ENCODE results near the gene PARD6G. TPM values are rescaled to one million over a fixed set of nuclear protein-coding genes. Genes with fewer than 3 reads are reported as not detected.

The PARD6G gene
- total RNA-seq, 1 donor from 2014 or later: 21.8 TPM

DNA sequence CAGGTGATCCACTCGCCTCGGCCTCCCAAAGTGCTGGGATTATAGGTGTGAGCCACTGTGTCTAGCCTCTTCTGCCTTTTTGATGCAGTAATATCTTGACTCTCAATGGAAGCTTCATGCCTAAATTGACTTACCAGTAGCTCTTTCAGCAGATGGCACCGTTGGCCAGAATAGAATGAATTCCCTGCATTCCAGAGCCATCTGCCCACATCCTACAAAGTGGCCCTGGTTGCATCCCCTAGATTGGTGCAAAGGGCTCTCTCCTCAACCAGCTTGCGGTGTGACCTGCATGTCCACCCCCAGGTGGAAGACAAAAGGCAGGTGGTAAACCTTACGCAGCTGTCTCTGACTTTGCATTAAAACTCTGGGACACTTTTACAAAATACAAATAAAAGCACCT lies 4.4 kb upstream of the PARD6G start:
- Histone ChIP-seq H3K27ac (no peak overlapping the region), H3K36me3 (no peaks in the 10 kb centered on the region), H3K9ac (no peak overlapping the region), H3K9me3 (ENCODE audit: low read depth) (no peaks in the 10 kb centered on the region), H3F3A (ENCODE audit: low read depth) (peaks cover 7% of the 10 kb centered on the region), H3K79me2 (ENCODE audit: low read depth) (no peaks in the 10 kb centered on the region), H3K27me3 (peaks cover 16% of the 10 kb centered on the region), H4K20me1 (ENCODE audit: low read depth) (no peaks in the 10 kb centered on the region), H2AFZ (replicated peaks) (no peak overlapping the region), H3K4me1 (no peaks in the 10 kb centered on the region), H3K4me3 (no peak overlapping the region), H3K4me2 (no peak overlapping the region)
- Mint-ChIP-seq H3K27me3 (ENCODE audit: insufficient read depth, low read depth) (no peaks in the 10 kb centered on the region), H3K27ac (no peak overlapping the region), H3K9me3 (peaks cover 17% of the 10 kb centered on the region), H3K4me1 (peaks cover 3% of the 10 kb centered on the region), H3K36me3 (no peaks in the 10 kb centered on the region), H3K4me3 (no peak overlapping the region)
- TF ChIP-seq EZH2phosphoT487 (IDR thresholded peaks at IDR 0.05): no peak
- TF ChIP-seq, protein P1, sequence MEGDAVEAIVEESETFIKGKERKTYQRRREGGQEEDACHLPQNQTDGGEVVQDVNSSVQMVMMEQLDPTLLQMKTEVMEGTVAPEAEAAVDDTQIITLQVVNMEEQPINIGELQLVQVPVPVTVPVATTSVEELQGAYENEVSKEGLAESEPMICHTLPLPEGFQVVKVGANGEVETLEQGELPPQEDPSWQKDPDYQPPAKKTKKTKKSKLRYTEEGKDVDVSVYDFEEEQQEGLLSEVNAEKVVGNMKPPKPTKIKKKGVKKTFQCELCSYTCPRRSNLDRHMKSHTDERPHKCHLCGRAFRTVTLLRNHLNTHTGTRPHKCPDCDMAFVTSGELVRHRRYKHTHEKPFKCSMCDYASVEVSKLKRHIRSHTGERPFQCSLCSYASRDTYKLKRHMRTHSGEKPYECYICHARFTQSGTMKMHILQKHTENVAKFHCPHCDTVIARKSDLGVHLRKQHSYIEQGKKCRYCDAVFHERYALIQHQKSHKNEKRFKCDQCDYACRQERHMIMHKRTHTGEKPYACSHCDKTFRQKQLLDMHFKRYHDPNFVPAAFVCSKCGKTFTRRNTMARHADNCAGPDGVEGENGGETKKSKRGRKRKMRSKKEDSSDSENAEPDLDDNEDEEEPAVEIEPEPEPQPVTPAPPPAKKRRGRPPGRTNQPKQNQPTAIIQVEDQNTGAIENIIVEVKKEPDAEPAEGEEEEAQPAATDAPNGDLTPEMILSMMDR (IDR thresholded peaks at IDR 0.05): no peak
- no peak for TF ChIP-seq EZH2 (IDR thresholded peaks at IDR 0.05)
- DNase-seq (ENCODE audit: low spot score): no peak

DNA sequence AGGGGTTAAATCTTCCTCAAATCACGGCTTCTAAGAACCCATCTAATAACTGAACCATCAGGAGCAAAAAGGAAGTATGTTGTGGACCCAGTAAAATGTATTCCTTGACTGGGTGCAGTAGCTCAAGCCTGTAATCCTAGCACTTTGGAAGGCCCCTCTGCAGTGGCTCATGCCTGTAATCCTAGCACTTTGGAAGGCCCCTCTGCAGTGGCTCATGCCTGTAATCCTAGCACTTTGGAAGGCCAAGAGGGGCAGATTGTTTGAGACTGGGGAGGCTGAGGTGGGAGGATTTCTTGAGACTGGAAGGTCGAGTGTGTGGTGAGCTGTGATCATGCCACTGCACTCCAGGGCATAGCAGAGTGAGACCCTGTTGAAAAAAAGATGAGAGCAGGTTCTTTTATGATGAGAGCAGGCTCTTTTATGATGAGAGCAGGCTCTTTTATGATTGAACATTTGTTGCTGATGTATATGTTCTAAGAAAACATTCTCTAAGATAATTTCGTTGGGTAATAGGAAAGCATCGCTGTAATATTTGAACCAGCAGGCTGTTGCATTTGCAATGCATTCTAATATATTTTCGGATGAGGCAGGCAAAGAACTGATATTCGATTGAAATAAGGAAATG lies 3.5 kb upstream of the PARD6G start:
- Mint-ChIP-seq H3K9me3 (peaks cover 13% of the 10 kb centered on the region), H3K36me3 (no peaks in the 10 kb centered on the region), H3K27ac (no peak overlapping the region), H3K27me3 (ENCODE audit: insufficient read depth, low read depth) (no peaks in the 10 kb centered on the region), H3K4me1 (peaks cover 5% of the 10 kb centered on the region), H3K4me3 (no peak overlapping the region)
- no peak overlapping the region for H3K9ac ChIP-seq
- no peak overlapping the region for H2AFZ ChIP-seq (replicated peaks)
- H3K27me3 ChIP-seq: peaks cover 16% of the 10 kb centered on the region
- H3K27ac ChIP-seq: no peak overlapping the region
- H3K36me3 ChIP-seq: no peaks in the 10 kb centered on the region
- DNase-seq (ENCODE audit: low spot score): no peak
- H3K4me1 ChIP-seq: no peaks in the 10 kb centered on the region
- peaks cover 3% of the 10 kb centered on the region for H4K20me1 ChIP-seq (ENCODE audit: low read depth)
- H3K4me2 ChIP-seq: no peak overlapping the region
- H3K79me2 ChIP-seq (ENCODE audit: low read depth): peaks cover 4% of the 10 kb centered on the region
- H3F3A ChIP-seq (ENCODE audit: low read depth): peaks cover 11% of the 10 kb centered on the region
- H3K4me3 ChIP-seq: no peak overlapping the region
- no peaks in the 10 kb centered on the region for H3K9me3 ChIP-seq (ENCODE audit: low read depth)
- TF ChIP-seq, protein P1 (IDR thresholded peaks at IDR 0.05): no peak

DNA sequence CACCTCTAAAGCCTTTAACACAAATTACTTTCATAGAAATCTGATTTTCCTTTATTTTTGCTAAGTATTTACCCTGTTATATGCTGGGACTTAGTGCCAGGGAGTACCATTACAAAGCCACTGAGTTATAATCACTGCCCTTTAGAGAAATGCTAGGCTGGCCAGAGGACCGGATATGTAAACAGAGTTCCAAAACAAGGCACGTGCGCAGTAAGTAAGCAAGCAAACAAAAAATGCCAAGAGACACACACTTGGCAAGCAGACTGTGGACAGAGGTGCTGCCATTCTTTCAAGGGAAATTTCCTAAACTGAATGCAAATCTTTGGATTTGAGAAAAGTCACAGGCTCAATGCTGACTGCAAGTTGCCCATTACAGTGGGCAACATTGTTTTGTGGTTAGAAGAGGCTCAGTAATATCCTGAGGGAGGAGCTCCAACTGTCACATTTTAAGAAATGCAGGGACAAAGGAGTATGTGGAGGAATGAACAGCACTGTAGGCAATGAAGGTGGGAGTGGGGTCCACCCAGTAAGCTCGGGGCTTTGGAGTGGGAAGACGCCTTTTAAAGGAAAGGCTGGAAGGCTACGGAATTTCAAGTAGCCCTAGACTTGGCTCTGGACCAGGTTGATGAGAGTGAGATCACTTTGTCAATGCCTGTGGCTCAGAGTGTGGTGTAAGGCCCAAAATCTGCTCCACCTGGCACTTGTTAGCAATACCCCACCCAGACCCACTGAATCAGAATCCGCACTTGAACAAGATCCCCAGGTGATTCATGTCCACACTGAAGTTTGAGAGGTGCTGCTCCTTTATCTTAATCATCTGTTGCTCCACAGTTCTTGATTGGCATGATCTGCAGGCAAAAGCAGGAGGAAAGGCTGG lies 2.1 kb upstream of the PARD6G start:
- H3K9ac ChIP-seq: no peak overlapping the region
- no peaks in the 10 kb centered on the region for H3K4me1 ChIP-seq
- no peak overlapping the region for H3K4me2 ChIP-seq
- Mint-ChIP-seq H3K36me3 (no peaks in the 10 kb centered on the region), H3K9me3 (peaks cover 4% of the 10 kb centered on the region), H3K4me3 (no peak overlapping the region), H3K27me3 (ENCODE audit: insufficient read depth, low read depth) (peaks cover 2% of the 10 kb centered on the region), H3K27ac (no peak overlapping the region), H3K4me1 (peaks cover 13% of the 10 kb centered on the region)
- no peak for DNase-seq (ENCODE audit: low spot score)
- no peak overlapping the region for H3K27ac ChIP-seq
- no peak overlapping the region for H2AFZ ChIP-seq (replicated peaks)
- no peak overlapping the region for H3K4me3 ChIP-seq
- H4K20me1 ChIP-seq (ENCODE audit: low read depth): peaks cover 15% of the 10 kb centered on the region
- peaks cover 16% of the 10 kb centered on the region for H3K27me3 ChIP-seq
- H3K79me2 ChIP-seq (ENCODE audit: low read depth): peaks cover 10% of the 10 kb centered on the region
- peaks cover 14% of the 10 kb centered on the region for H3F3A ChIP-seq (ENCODE audit: low read depth)
- H3K9me3 ChIP-seq (ENCODE audit: low read depth): no peaks in the 10 kb centered on the region
- TF ChIP-seq EZH2phosphoT487 (IDR thresholded peaks at IDR 0.05) (no peak), EZH2 (IDR thresholded peaks at IDR 0.05) (no peak)
- TF ChIP-seq, protein P1 (IDR thresholded peaks at IDR 0.05): no peak
- H3K36me3 ChIP-seq: no peaks in the 10 kb centered on the region

Data from neural progenitor cell (in vitro differentiated cells).